Neural progenitor cell (in vitro differentiated cells): ENCODE data around the gene CYP4A11.

Experiments
- EZH2 ChIP-seq: fragments of 200-600 bp; sonication (generic); IDR thresholded peaks from 2 replicates; pipeline ENCODE4 v1.6.1; 2017; ENCODE audit warnings: antibody characterized with exemption, mild to moderate bottlenecking, moderate library complexity
- EZH2phosphoT487 ChIP-seq: fragments of 200-600 bp; sonication (generic); IDR thresholded peaks from 2 replicates; pipeline ENCODE4 v1.6.1; 2017; ENCODE audit warnings: antibody characterized with exemption
- TF ChIP-seq, protein P1 (sequence below): fragments of 200-600 bp; sonication (generic); IDR thresholded peaks from 2 replicates; pipeline ENCODE4 v1.5.1; 2017; ENCODE audit warnings: antibody characterized with exemption, mild to moderate bottlenecking

DNA sequence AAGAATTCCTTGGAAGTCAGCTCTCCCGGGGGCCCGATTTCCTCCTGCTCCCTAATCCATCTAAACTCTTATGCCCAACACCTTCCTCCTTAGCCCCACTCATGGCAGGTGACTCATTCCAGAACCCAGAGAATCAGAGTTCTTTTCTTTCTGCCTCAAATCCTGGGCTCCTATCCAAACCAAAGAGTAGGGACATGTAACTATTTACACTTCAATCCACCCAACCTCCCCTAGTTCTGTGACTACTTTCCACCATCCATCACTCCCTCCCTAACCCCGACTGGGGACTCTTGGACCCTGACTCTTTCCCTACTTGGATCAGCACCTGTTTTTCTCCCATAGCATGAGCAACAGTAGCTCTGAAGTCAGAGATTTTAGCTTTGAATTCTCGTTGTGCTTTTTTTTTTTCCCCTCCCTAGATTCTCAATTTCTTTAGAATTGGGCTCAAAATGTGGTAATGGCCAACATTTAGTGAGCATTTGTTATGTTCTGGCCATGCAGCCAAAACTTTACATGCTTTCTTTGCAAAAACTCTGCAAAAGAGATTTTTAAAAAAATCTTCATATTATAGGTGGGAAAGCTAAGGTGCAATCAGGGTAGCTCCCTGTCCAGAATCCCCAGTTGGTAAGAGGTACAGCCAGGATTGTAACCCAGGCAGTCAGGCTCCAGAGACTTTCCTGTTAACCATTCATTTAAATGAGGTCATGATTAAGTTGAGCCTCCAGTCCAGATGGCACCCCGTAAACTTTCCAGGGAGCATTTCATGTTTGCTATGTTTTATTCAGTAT, 7.5 kb upstream of the CYP4A11 start:
- TF ChIP-seq, protein P1, sequence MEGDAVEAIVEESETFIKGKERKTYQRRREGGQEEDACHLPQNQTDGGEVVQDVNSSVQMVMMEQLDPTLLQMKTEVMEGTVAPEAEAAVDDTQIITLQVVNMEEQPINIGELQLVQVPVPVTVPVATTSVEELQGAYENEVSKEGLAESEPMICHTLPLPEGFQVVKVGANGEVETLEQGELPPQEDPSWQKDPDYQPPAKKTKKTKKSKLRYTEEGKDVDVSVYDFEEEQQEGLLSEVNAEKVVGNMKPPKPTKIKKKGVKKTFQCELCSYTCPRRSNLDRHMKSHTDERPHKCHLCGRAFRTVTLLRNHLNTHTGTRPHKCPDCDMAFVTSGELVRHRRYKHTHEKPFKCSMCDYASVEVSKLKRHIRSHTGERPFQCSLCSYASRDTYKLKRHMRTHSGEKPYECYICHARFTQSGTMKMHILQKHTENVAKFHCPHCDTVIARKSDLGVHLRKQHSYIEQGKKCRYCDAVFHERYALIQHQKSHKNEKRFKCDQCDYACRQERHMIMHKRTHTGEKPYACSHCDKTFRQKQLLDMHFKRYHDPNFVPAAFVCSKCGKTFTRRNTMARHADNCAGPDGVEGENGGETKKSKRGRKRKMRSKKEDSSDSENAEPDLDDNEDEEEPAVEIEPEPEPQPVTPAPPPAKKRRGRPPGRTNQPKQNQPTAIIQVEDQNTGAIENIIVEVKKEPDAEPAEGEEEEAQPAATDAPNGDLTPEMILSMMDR: no peak
- TF ChIP-seq EZH2 (no peak), EZH2phosphoT487 (no peak)
